Type B pancreatic cell (in vitro differentiated cells): Measurements from ENCODE around the gene AOC2. TPM values are rescaled to one million over a fixed set of nuclear protein-coding genes. Genes with fewer than 3 reads are reported as not detected.

Experiments used
- DNase-seq: peaks from one replicate; pipeline ENCODE4 v3.0.0; 2021; ENCODE audit warnings: mixed read lengths; ENCODE audit not compliant: unreplicated experiment; ENCODE audit errors: extremely low spot score
- H3K27ac Mint-ChIP-seq: 2 replicates; pipeline ENCODE4 v1.8.0; 2021; ENCODE audit warnings: mild to moderate bottlenecking, mixed read lengths
- H3K27me3 Mint-ChIP-seq: 2 replicates; pipeline ENCODE4 v1.8.0; 2021; ENCODE audit warnings: mixed read lengths
- H3K36me3 Mint-ChIP-seq: 2 replicates; pipeline ENCODE4 v1.8.0; 2021; ENCODE audit warnings: mixed read lengths
- H3K4me1 Mint-ChIP-seq: one replicate; pipeline ENCODE4 v1.8.0; 2021; ENCODE audit warnings: mixed read lengths; ENCODE audit not compliant: unreplicated experiment
- H3K4me3 Mint-ChIP-seq: 2 replicates; pipeline ENCODE4 v1.8.0; 2021; ENCODE audit warnings: mild to moderate bottlenecking, mixed read lengths
- H3K9me3 Mint-ChIP-seq: 2 replicates; pipeline ENCODE4 v1.8.0; 2021; ENCODE audit warnings: mixed read lengths
- CTCF ChIP-seq: fragments of 200-600 bp; sonication (generic); conservative IDR thresholded peaks from 2 replicates; pipeline ENCODE4 v1.5.0; 2021; ENCODE audit warnings: antibody characterized with exemption, mild to moderate bottlenecking
- total RNA-seq: library from RNA; stranded (reverse); gene quantifications from 2 replicates; pipeline ENCODE4 v1.2.1, GENCODE V29; 2021; ENCODE audit warnings: low replicate concordance

Gene AOC2
- total RNA-seq, 1 donor from 2014 or later, result 2.7 TPM

GRCh38 chr17:42832213-42832933, 12.0 kb upstream of the AOC2 start:
- Mint-ChIP-seq H3K9me3 (no peaks in the 10 kb centered on the region), H3K36me3 (no peaks in the 10 kb centered on the region), H3K27ac (peak overlapping the region; percentile 91), H3K4me1 (peaks cover 16% of the 10 kb centered on the region), H3K4me3 (peak overlapping the region; percentile 96), H3K27me3 (peaks cover 19% of the 10 kb centered on the region)
- DNase-seq, result no peak
- TF ChIP-seq CTCF, result no peak

- no peaks in the 10 kb centered on the region for H3K9me3 Mint-ChIP-seq
- DNase-seq, result peak; percentile 91
These were observed 11.2 kb upstream of the AOC2 start, which contains the start of gene PSME3 for GRCh38 chr17:42832934-42833766. PSME3 (plus strand) TSS chr17:42833397; CDS start chr17:42833632, 235 bp downstream.

GRCh38 chr17:42833767-42834422, 10.5 kb upstream of the AOC2 start:
- Mint-ChIP-seq H3K27me3 (peaks cover 5% of the 10 kb centered on the region), H3K36me3 (peaks cover 8% of the 10 kb centered on the region), H3K9me3 (no peaks in the 10 kb centered on the region), H3K27ac (peak overlapping the region; percentile 91), H3K4me1 (peaks cover 16% of the 10 kb centered on the region), H3K4me3 (peak overlapping the region; percentile 96)
- no peak for DNase-seq
- no peak for TF ChIP-seq CTCF

More at GRCh38 chr17:42832934-42833766, 11.2 kb upstream of the AOC2 start, which contains the start of gene PSME3:
- peak within 1 kb of the TSS; percentile 96 for H3K4me3 Mint-ChIP-seq
- H3K27me3 Mint-ChIP-seq, result peaks cover 11% of the 10 kb centered on the region
- H3K36me3 Mint-ChIP-seq, result peaks cover 5% of the 10 kb centered on the region
- peak within 1 kb of the TSS; percentile 91 for H3K27ac Mint-ChIP-seq
- no peak for TF ChIP-seq CTCF
- peaks cover 16% of the 10 kb centered on the region for H3K4me1 Mint-ChIP-seq

- no peak for TF ChIP-seq CTCF
- Mint-ChIP-seq H3K36me3 (peaks cover 14% of the 10 kb centered on the region), H3K27ac (no peak overlapping the region), H3K9me3 (no peaks in the 10 kb centered on the region), H3K4me1 (peaks cover 16% of the 10 kb centered on the region), H3K27me3 (no peaks in the 10 kb centered on the region), H3K4me3 (no peak overlapping the region)
- no peak for DNase-seq
These were observed 8.6 kb upstream of the AOC2 start for GRCh38 chr17:42835732-42836131.

- H3K27me3 Mint-ChIP-seq, result no peaks in the 10 kb centered on the region
These were observed 2.2 kb upstream of the AOC2 start for GRCh38 chr17:42841975-42842685.

More at GRCh38 chr17:42841975-42842685, 2.2 kb upstream of the AOC2 start:
- TF ChIP-seq CTCF, result no peak
- no peak overlapping the region for H3K27ac Mint-ChIP-seq
- no peaks in the 10 kb centered on the region for H3K4me1 Mint-ChIP-seq
- H3K4me3 Mint-ChIP-seq, result no peak overlapping the region
- peaks cover 24% of the 10 kb centered on the region for H3K36me3 Mint-ChIP-seq
- no peaks in the 10 kb centered on the region for H3K9me3 Mint-ChIP-seq
- DNase-seq, result no peak
